Activated T-cell treated with anti-CD3 and anti-CD28 coated beads, Interleukin-2, amount 50 U/mL, for 1 hour (primary cell): ENCODE data around the gene CCDC12.

ENCODE experiments used
- DNase-seq: peaks from one replicate; pipeline ENCODE4 v3.0.0-alpha.2; 2020

The CCDC12 gene

DNA sequence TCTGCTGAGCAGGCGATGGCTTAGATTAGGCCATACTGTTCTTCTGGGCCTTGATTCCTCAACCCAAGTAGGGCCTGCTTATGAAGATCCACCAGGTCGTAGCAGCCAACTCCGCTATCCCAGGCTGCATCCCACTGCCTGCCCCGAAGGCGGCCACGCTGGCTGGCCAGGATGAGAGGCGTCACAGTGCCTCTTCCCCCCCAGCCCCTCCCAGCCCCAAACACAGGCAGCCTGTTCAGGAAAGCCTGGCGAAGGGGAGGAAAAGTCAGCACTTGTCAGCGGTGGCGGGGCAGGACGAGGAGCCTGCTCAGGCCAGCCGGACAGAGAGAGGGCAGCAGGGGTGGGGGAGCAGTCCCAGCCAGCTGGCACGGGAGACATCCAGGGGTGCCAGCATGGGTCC lies 87.8 kb downstream of the CCDC12 start:
- DNase-seq: no peak

DNA sequence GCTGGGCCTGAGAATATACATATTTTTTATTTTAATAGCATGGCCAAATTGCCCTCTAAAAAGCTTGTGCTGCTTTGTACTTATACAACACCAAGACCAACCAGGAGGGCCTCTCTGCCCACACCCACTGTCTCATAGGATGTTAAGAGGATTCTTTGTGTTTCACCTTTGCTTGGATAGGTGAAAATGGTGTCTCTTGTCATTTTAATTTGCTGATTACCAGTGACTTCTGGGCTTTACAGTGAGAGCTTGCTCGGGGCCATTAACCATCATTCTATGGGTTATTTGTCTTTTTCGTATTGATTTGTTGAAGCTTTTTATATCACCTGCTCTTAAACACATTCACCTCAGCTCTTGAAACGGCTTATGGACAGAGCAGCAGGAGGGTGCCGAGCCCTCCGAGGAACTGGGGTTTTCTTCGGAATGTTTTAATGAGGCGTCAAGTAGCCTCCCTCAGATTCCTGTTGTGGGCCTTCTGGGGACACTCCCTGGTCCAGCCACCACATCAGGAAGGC lies 88.5 kb downstream of the CCDC12 start:
- DNase-seq: no peak

DNA sequence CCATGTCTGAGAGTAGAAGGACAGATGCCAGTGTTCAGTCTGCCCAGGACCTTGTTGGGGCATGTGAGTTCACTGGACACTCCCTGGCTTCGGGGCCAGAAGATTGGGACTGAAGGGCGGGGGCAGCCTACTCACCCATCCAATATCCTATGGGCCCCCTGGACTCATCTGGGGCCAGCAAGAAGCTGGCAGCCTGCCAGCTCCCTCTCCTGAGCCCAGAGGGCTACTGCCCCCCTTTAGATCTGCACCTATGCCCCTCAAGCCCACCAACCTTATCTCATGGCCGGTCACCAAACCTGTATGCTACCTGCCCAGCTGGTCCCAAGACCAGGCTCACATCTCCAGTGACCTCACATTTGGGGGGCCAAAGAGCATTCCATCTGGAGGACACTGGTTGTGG lies 90.9 kb downstream of the CCDC12 start:
- no peak for DNase-seq

DNA sequence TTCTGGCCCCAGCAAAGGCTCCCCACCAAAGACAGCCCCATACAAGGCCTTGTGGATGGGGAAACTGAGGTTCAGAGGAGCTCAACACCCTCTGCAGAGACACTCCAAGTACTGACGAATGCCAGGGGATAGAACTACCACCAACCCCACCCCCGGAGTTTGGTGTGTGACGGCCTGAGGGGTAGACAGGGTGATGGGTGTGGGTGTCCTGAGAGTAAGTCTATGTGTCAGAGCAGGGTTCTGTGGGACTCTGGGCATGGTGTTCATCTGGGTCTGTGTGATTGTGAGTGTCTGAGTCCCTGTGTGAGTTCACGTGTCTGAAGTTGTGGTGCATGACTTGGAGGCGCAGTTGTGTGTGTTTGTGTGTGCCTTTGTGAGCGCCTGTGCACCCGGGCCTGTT lies 91.6 kb downstream of the CCDC12 start:
- no peak for DNase-seq

GRCh38 chr3:46884427-46884826 lies 92.1 kb downstream of the CCDC12 start:
- DNase-seq: no peak

DNA sequence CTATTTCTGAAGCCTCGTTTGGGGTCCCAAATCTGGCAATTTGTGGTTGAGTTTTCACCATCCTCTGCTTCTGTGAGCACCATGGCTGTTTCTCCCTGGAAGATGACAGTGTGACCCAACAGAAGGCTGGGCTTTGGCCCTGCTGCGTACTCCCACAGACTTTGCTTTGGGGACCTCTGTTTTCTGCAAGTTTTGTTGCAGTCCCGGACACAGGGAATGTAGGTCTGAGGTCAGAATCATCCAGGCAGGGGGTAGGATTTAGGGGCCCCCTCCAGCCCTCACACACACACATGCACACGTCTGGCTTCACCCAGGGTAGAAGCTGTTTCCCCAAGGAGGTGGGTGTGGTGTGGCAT lies 92.7 kb downstream of the CCDC12 start:
- DNase-seq: no peak

- peak; percentile 29 for DNase-seq
Measured at GRCh38 chr3:46883054-46883829, 93.3 kb downstream of the CCDC12 start.

- peak; percentile 29 for DNase-seq
Measured at GRCh38 chr3:46882377-46883053, 94.0 kb downstream of the CCDC12 start.

GRCh38 chr3:46881596-46882376 lies 94.8 kb downstream of the CCDC12 start:
- peak; percentile 40 for DNase-seq

DNA sequence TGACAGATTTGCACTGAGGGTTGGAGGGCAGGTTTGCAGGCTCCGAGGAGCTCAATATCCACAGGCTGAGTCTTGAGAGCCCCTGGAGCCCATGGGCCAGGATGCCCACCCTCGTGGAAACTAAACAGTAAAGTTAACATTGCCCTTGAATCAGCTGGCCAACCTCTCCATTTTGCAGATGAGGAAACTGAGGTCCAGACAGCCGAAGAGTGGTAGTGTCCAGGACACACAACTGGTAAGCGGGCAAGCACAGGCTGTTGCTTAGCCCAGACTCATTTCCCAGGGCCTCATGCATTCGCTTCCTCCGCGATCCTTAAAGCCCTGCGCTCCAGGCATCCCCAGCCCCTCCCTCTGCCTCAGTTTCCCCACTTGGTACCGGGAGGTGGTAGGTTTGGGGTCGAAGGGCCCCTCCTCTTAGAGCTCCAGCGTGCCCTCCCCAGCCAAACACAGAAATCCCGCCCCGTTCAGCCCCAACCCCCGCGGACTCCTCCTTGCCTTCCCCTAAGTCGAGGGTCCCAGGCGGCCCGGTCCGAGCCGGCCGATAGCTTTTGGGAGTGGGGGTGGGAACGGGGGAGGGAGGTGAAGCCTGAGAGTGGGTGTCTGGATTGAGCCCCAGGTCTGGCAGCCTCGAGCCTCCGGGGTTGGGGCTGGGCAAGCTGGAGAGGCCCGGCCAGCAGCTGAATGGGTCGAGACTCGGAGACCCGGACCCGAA lies 95.5 kb downstream of the CCDC12 start:
- DNase-seq: no peak

DNA sequence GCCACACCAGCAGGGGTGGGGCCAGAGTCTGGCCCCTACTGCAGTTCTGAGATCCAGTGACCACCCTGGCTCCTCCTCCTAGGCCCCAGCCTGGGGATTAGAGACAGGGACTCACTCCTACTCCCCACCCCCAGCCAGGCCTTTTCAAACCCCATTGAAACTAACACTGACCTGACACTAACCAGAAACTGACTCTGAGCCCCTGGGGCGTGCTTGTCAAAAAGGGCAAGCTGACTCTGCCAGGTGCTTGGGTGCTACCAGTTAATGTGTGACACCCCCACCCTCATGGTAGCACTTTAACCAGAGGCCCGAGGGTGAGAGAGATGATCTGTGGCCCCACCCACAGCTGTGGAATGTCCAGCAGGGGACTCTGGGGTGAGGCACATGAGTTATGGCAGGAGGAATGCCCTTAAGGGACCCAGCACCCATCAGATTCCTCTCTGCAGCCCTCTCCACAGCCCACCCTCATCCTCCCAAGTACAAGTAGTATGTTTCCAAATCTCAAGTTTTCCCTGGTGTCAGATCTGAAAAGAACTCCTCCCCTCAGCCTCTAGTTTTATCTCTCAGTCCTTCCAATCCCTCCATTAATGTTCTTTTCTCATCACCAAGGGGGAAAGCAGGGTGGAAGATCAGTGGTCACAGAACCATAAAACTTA lies 97.6 kb downstream of the CCDC12 start:
- DNase-seq: no peak

GRCh38 chr3:46877406-46878125 lies 99.0 kb downstream of the CCDC12 start, which contains the start of gene PTH1R:
TSS of gene PTH1R (plus strand) at chr3:46877721. CDS start at chr3:46883560, 5,839 bp downstream.
- DNase-seq: no peak

DNA sequence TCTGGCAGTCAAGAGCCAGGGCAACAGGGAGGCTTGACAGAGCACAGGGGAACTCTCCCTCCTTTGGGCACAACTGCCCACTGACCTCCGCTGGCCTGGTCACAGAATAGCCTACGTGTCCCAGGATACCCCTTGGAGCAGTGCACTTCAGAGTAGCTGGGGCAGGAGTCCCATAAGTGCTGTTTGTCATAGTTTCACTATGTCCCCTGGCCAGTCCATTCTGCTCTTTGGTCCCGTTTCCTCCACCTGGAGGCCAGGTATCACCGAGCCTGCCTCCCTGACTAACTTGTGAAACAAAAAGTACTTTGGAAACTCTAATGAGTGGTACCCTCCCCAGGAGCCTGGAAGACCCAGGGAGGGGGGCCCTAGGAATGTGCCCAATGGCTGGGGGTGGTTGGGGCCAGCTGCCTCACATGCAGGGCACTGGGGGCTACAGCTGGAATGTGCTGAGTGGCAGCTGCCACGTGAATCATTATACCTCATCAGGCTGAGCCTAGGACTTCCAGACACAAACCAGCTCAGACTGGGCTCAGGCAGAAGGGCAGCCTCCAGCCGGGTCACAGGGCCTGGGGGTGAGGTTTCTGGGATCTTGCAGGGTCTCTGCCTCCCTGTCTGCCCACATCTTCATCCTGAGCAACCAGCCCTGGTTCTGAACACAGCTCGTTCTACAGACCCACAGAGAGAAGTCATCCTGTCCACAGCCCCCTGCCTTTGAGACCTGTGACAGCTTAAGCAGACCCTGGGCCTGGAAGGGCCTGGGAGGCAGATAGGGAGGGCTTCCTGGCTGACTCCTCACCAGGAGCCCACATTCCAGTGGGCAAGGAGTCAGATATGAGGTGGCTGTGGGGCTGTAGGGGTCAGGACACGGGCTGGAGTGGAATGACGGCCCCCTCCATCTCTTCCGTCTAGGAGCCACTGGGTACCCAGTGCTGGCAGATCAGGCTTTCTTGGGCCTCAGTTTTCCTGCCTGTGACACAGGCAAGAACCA lies 99.9 kb downstream of the CCDC12 start:
- no peak for DNase-seq

GRCh38 chr3:46875560-46875959 lies 101.0 kb downstream of the CCDC12 start:
- no peak for DNase-seq

DNA sequence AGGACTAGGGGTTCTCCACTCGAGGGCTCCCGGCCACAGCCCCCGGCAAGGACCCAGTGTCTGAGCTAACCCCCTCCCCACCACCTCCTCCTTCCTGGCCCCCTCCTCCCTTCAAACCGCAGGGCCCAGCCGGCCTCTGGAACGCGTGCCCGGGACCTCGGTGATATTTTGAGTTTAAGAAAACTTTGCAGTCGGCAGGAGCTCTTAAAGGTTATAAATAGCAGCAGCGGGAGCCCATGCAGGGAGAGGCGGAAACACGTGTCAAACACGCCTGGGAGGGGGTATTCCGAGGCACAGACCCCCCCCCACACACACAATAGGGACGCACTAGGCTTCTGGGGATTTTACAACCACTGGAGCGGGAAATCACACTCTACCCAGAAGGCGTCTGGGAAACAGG lies 102.1 kb downstream of the CCDC12 start:
- no peak for DNase-seq

GRCh38 chr3:46873521-46873920 lies 103.0 kb downstream of the CCDC12 start:
- no peak for DNase-seq
